SK-N-SH (cell line): ENCODE measurements around the gene PDIK1L. TPM values are rescaled to one million over a fixed set of nuclear protein-coding genes. Genes with fewer than 3 reads are reported as not detected.
A peak's percentile ranks its signal among the peaks of the same experiment; 100 is the strongest.

Experiments used
- CTCF ChIA-PET: fragments of 300-600, 350-600 bp; formaldehyde crosslinking; extraction: SDS; loops from one replicate; lab custom pipeline; 2021; lab: Yijun Ruan, JAX
- POLR2A ChIA-PET: fragments of 350-600 bp; sonication (Branson Sonifier 250); formaldehyde crosslinking; extraction: SDS; loops from one replicate; lab custom pipeline; 2020; ENCODE audit warnings: antibody characterized with exemption, inconsistent platforms; lab: Yijun Ruan, JAX
- DNase-seq: peaks from one replicate; pipeline ENCODE4 v3.0.0; 2012
- H2AFZ ChIP-seq: fragments of 200-600 bp; sonication (generic); 2 replicates; pipeline ENCODE4 v1.8.1; 2016; ENCODE audit warnings: antibody characterized with exemption, mild to moderate bottlenecking, low read depth
- H3F3A ChIP-seq: fragments of 200-600 bp; sonication (generic); replicated peaks from 2 replicates; pipeline ENCODE3; 2016; ENCODE audit warnings: antibody characterized with exemption, mild to moderate bottlenecking; ENCODE audit not compliant: insufficient read depth
- H3K27ac ChIP-seq, 2 experiments: fragments of 200-500 bp in 1 of 2; fragments of 200-600 bp in 1 of 2; sonication (Bioruptor generic) in 1 of 2; sonication (generic), shearing (Covaris generic) in 1 of 2; 2 replicates each; pipeline versions ENCODE4 v1.5.1 to v1.6.1; 2014 to 2016; ENCODE audit warnings: low read depth in 2 of 2, inconsistent platforms in 1 of 2, low read length in 1 of 2, mild to moderate bottlenecking in 1 of 2, mixed read lengths in 1 of 2
- H3K27me3 ChIP-seq: fragments of 200-600 bp; sonication (generic), shearing (Covaris generic); 2 replicates; pipeline ENCODE4 v1.6.1; 2016; ENCODE audit warnings: mixed run types; ENCODE audit not compliant: insufficient read depth
- H3K36me3 ChIP-seq, 2 experiments: fragments of 200-500 bp in 1 of 2; fragments of 200-600 bp in 1 of 2; sonication (Bioruptor generic) in 1 of 2; sonication (generic) in 1 of 2; replicated peaks in 1 of 2; 2 replicates each; pipeline versions ENCODE3 to v1.5.1; 2014 to 2016; ENCODE audit warnings: low read length in 1 of 2, mild to moderate bottlenecking in 1 of 2; ENCODE audit not compliant: insufficient read depth in 2 of 2, control insufficient read depth in 1 of 2
- H3K4me1 ChIP-seq, 2 experiments: fragments of 200-500 bp in 1 of 2; fragments of 200-600 bp in 1 of 2; sonication (Bioruptor generic) in 1 of 2; sonication (generic), shearing (Covaris generic) in 1 of 2; 2 replicates each; pipeline versions ENCODE4 v1.5.1 to v1.6.1; 2014 to 2016; ENCODE audit warnings: low read depth in 1 of 2, low read length in 1 of 2, mixed run types in 1 of 2; ENCODE audit not compliant: insufficient read depth in 2 of 2, control insufficient read depth in 1 of 2
- H3K4me2 ChIP-seq: fragments of 200-600 bp; sonication (generic), shearing (Covaris generic); 2 replicates; pipeline ENCODE4 v1.6.1; 2017; ENCODE audit warnings: mixed run types
- H3K4me3 ChIP-seq, 2 experiments: fragments of 200-500 bp in 1 of 2; fragments of 200-600 bp in 1 of 2; sonication (Bioruptor generic) in 1 of 2; sonication (generic), shearing (Covaris generic) in 1 of 2; 2 replicates each; pipeline versions ENCODE4 v1.5.1 to v1.8.1; 2014 to 2016; ENCODE audit warnings: low read depth in 2 of 2, inconsistent platforms in 1 of 2, low read length in 1 of 2, mild to moderate bottlenecking in 1 of 2, mixed read lengths in 1 of 2, moderate library complexity in 1 of 2
- H3K79me2 ChIP-seq: fragments of 200-600 bp; sonication (generic); 2 replicates; pipeline ENCODE4 v1.8.1; 2017; ENCODE audit warnings: mild to moderate bottlenecking; ENCODE audit not compliant: insufficient read depth
- H3K9ac ChIP-seq: fragments of 200-600 bp; sonication (generic); 2 replicates; pipeline ENCODE4 v1.6.1; 2017; ENCODE audit warnings: mixed run types
- H3K9me2 ChIP-seq: fragments of 200-600 bp; sonication (generic); 2 replicates; pipeline ENCODE4 v1.6.1; 2017; ENCODE audit warnings: mixed run types
- H3K9me3 ChIP-seq: fragments of 200-600 bp; sonication (generic); 2 replicates; pipeline ENCODE4 v1.6.1; 2017; ENCODE audit warnings: mixed run types, mild to moderate bottlenecking, moderate library complexity
- H4K20me1 ChIP-seq: fragments of 200-600 bp; sonication (generic); 2 replicates; pipeline ENCODE4 v1.6.1; 2017; ENCODE audit warnings: mild to moderate bottlenecking, mixed run types; ENCODE audit not compliant: insufficient read depth
- REST ChIP-seq: IDR thresholded peaks from 2 replicates; pipeline ENCODE4 v1.6.1; 2012; ENCODE audit warnings: mild to moderate bottlenecking, low read depth, low read length, moderate library complexity
- RXRA ChIP-seq: IDR thresholded peaks from 2 replicates; pipeline ENCODE4 v1.4.0; 2012; ENCODE audit warnings: low read depth, mild to moderate bottlenecking, borderline replicate concordance
- TCF12 ChIP-seq: IDR thresholded peaks from 2 replicates; pipeline ENCODE4 v1.4.0; 2012
- WGBS: methylation state at CpG from one replicate; pipeline ENCODE4 v1.1.6; 2017; ENCODE audit warnings: low lambda C conversion rate; 5-methylcytosine and 5-hydroxymethylcytosine counted together
- polyA plus RNA-seq, 3 experiments: library from polyadenylated mRNA; depleted of rRNA; stranded (reverse); fragments of >200 nt; gene quantifications; 2 replicates each; pipeline ENCODE4 v1.2.3, GENCODE V29; 2012
- TF ChIP-seq, protein P1 (sequence below): fragments of 150-350 bp; IDR thresholded peaks from 2 replicates; pipeline ENCODE4 v1.6.1; 2016; ENCODE audit warnings: mild to moderate bottlenecking, low read depth, low read length
- TF ChIP-seq, protein P2 (sequence below): fragments of 200-600 bp; sonication (generic); IDR thresholded peaks from 2 replicates; pipeline ENCODE4 v1.6.1; 2017; ENCODE audit warnings: antibody characterized with exemption, mild to moderate bottlenecking, moderate library complexity

The PDIK1L gene
- polyA plus RNA-seq, 1 of the 3 experiments (the other 2 are of a cell fraction): 1.2 TPM

DNA sequence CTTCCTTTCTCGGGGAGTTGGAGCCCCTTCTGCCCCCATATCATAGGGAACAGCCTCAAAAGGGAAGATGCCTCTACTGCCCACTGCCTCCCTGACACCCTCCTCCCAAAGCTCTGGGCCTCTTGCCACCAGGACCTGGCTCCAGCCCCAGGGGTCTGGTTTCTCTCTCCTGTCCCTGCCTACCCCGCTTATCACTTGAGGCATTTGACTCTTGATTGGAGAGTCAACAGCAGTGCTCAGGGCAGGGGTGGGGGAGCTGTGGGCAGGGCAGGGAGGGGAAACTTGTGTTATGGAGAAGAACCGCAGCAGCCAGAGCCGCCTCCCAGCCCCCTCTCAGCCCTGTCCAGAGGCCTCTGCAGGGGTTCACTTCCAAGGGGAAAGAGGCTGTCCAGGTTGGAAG is 44.8 kb upstream of the PDIK1L start:
- peak; percentile 52 for DNase-seq
- 53% methylated on average over 3 of the region's 4 CpGs for WGBS
- no peaks in the 10 kb centered on the region for H3K79me2 ChIP-seq
- H3K27ac ChIP-seq: no peak overlapping the region
- no peak for TF ChIP-seq REST
- peak; percentile 6; the same call in 1 of the 2 replicates for TF ChIP-seq TCF12
- TF ChIP-seq, all 33 proteins: peak for 1
- Histone ChIP-seq H4K20me1 (no peaks in the 10 kb centered on the region), H3K9ac (no peak overlapping the region), H3K36me3 (no peaks in the 10 kb centered on the region), H3K9me2 (no peaks in the 10 kb centered on the region), H2AFZ (no peak overlapping the region), H3K4me3 (no peak overlapping the region), H3K4me2 (no peak overlapping the region), H3K4me1 (no peaks in the 10 kb centered on the region; a peak in 1 of 4 replicates), H3K27me3 (peaks cover 12% of the 10 kb centered on the region), H3K9me3 (no peaks in the 10 kb centered on the region), H3F3A (no peaks in the 10 kb centered on the region)
- POLR2A ChIA-PET: interaction anchor here (1.3 kb wide), 1 partner anchor 13 kb away, joined by 4 read pairs; no protein-coding TSS in a partner anchor
- CTCF ChIA-PET: interaction anchor here (0.7 to 1.4 kb wide), 5 partner anchors 9 to 297 kb away, joined by 3 to 5 read pairs (median 4); no protein-coding TSS in a partner anchor

GRCh38 chr1:26067432-26067911 is 44.2 kb upstream of the PDIK1L start, which contains the start of gene TRIM63:
Gene TRIM63 (minus strand): TSS chr1:26067630. CDS start chr1:26067494, 136 bp downstream.
- no peaks in the 10 kb centered on the region for H3F3A ChIP-seq
- H2AFZ ChIP-seq: no peak within 1 kb of the TSS
- ChIA-PET POLR2A (interaction anchor here (1.3 kb wide), 1 partner anchor 13 kb away, joined by 4 read pairs; no protein-coding TSS in a partner anchor), CTCF (interaction anchor here (0.7 to 1.4 kb wide), 4 partner anchors 9 to 102 kb away, joined by 3 to 5 read pairs (median 4); no protein-coding TSS in a partner anchor)
- no peak for DNase-seq
- H3K4me3 ChIP-seq: no peak within 1 kb of the TSS
- H3K4me2 ChIP-seq: no peak within 1 kb of the TSS
- H3K36me3 ChIP-seq: no peaks in the 10 kb centered on the region
- 74% methylated on average over 5 of the region's 9 CpGs for WGBS
- peaks cover 17% of the 10 kb centered on the region for H3K27me3 ChIP-seq
- peaks cover 0 to 3% of the 10 kb centered on the region in 2 experiments; a peak in 1 of 4 replicates for H3K4me1 ChIP-seq
- H4K20me1 ChIP-seq: no peaks in the 10 kb centered on the region
- H3K27ac ChIP-seq: no peak within 1 kb of the TSS
- H3K9me3 ChIP-seq: no peaks in the 10 kb centered on the region
- no peaks in the 10 kb centered on the region for H3K9me2 ChIP-seq
- TF ChIP-seq RXRA: no peak
- TF ChIP-seq, protein P1, sequence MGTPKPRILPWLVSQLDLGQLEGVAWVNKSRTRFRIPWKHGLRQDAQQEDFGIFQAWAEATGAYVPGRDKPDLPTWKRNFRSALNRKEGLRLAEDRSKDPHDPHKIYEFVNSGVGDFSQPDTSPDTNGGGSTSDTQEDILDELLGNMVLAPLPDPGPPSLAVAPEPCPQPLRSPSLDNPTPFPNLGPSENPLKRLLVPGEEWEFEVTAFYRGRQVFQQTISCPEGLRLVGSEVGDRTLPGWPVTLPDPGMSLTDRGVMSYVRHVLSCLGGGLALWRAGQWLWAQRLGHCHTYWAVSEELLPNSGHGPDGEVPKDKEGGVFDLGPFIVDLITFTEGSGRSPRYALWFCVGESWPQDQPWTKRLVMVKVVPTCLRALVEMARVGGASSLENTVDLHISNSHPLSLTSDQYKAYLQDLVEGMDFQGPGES: no peak
- TF ChIP-seq, protein P2, sequence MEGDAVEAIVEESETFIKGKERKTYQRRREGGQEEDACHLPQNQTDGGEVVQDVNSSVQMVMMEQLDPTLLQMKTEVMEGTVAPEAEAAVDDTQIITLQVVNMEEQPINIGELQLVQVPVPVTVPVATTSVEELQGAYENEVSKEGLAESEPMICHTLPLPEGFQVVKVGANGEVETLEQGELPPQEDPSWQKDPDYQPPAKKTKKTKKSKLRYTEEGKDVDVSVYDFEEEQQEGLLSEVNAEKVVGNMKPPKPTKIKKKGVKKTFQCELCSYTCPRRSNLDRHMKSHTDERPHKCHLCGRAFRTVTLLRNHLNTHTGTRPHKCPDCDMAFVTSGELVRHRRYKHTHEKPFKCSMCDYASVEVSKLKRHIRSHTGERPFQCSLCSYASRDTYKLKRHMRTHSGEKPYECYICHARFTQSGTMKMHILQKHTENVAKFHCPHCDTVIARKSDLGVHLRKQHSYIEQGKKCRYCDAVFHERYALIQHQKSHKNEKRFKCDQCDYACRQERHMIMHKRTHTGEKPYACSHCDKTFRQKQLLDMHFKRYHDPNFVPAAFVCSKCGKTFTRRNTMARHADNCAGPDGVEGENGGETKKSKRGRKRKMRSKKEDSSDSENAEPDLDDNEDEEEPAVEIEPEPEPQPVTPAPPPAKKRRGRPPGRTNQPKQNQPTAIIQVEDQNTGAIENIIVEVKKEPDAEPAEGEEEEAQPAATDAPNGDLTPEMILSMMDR: no peak
- no peaks in the 10 kb centered on the region for H3K79me2 ChIP-seq
- H3K9ac ChIP-seq: no peak within 1 kb of the TSS
